Heart right ventricle (tissue), 16 donors: ENCODE measurements around the gene ELAVL3. TPM values are rescaled to one million over a fixed set of nuclear protein-coding genes. Genes with fewer than 3 reads are reported as not detected.
A peak's percentile ranks its signal among the peaks of the same experiment; 100 is the strongest.

Experiments
- ATAC-seq, 8 donors: fragments of 200-7000 bp; cut with Tn5 transposase; one replicate each; pipeline ENCODE4 v1.9.1; 2020; ENCODE audit warnings: mild to moderate bottlenecking in 8 of 8, moderate library complexity in 8 of 8, moderate number of reproducible peaks in 1 of 8
- DNase-seq, 2 donors: peaks; one replicate each; pipeline ENCODE4 v3.0.0-alpha.2; 2020
- H3K27ac ChIP-seq, 10 donors: fragments of 200-600 bp; sonication (generic) in 2 of 10; one replicate each; pipeline versions ENCODE4 v1.5.0 to v1.8.0; 2020 to 2022; ENCODE audit warnings: mild to moderate bottlenecking in 3 of 10
- H3K27me3 ChIP-seq, 7 donors: fragments of 200-600 bp; one replicate each; pipeline ENCODE4 v1.8.0; 2021 to 2022; ENCODE audit warnings: mild to moderate bottlenecking in 2 of 7
- H3K36me3 ChIP-seq, 9 donors: fragments of 200-600 bp; sonication (generic) in 1 of 9; one replicate each; pipeline versions ENCODE4 v1.5.0 to v1.8.0; 2020 to 2022; ENCODE audit warnings: mild to moderate bottlenecking in 2 of 9
- H3K4me1 ChIP-seq, 9 donors: fragments of 200-600 bp; sonication (generic) in 1 of 9; one replicate each; pipeline versions ENCODE4 v1.5.0 to v1.8.0; 2020 to 2022; ENCODE audit warnings: mild to moderate bottlenecking in 4 of 9
- H3K4me3 ChIP-seq, 10 donors: fragments of 200-600 bp; sonication (generic) in 2 of 10; one replicate each; pipeline versions ENCODE4 v1.5.0 to v1.8.0; 2020 to 2022; ENCODE audit warnings: mild to moderate bottlenecking in 7 of 10, moderate library complexity in 2 of 10
- H3K9me3 ChIP-seq, 11 donors: fragments of 200-600 bp in 10 of 11; sonication (generic) in 2 of 11; one replicate each; pipeline versions ENCODE4 v1.5.0 to v1.8.0; 2013 to 2022; ENCODE audit warnings: mild to moderate bottlenecking in 2 of 11, control low read depth in 1 of 11, moderate library complexity in 1 of 11
- WGBS, 2 donors: extraction: QIAGEN DNeasy Blood & Tissue Kit; methylation state at CpG; one replicate each; pipeline ENCODE4 v1.1.7; 2013; ENCODE audit warnings: inconsistent platforms in 1 of 2; 5-methylcytosine and 5-hydroxymethylcytosine counted together
- intact Hi-C, 10 donors: fragments of 100-400 bp; cut with DNase I; formaldehyde crosslinking; loops; one replicate each; pipeline versions ENCODE4 v1.11.1 to v1.14.2; 2022
- polyA plus RNA-seq, 2 donors: library from polyadenylated mRNA; stranded (reverse); fragments of 200-250 nt; gene quantifications; one replicate each; pipeline ENCODE4 v1.2.3, GENCODE V29; 2013
- total RNA-seq, 10 donors: library from RNA; stranded (reverse); fragmentation: NEBNext Ultra II Directional in 3 of 10; extraction: Animal tissue kit (Norgen Biotek cat#: 25700) in 3 of 10; gene quantifications; one replicate each; pipeline versions ENCODE4 v1.2.1 to v1.2.4, GENCODE V29; 2021 to 2023
- TF ChIP-seq, protein P1 (sequence below), 9 donors: fragments of 200-600 bp; sonication (generic) in 2 of 9; IDR thresholded peaks; one replicate each; pipeline versions ENCODE4 v1.5.0 to v1.8.0; 2021 to 2022; ENCODE audit warnings: antibody characterized with exemption in 9 of 9, mild to moderate bottlenecking in 5 of 9, moderate library complexity in 1 of 9
- donor health status: Arrhythmogenic right ventricular cardiomyopathy.
- donor health status: ischemic (EF 13 %, LVEDD 7.1; RV severe dilation, severe dysfunction).
- donor health status: healthy with polysubstance abuse.
- donor health status: DM: no; HTN: yes; CAD: no.
- donor health status: DM: no; HTN: no; CAD: no.
- donor health status: ischemic (EF 25% LVEDD 6.9; RV normal size, moderate dysfunction).
- donor health status: ischemic (EF 25% LVEDD 5.7; RV mildly dilated, moderate dysfunction).
- donor health status: healthy.
- donor health status: DM: yes; HTN: yes; CAD: no.
- donor health status: Ischemic cardiomyopathy.
- donor health status: ischemic (EF 35%, LVEDD 5.7; RV mildly dilated, moderate dysfunction).
- donor health status: nonischemic (EF 11% LVEDD 7.7; RV severe dilation, severe dysfunction).
- donor health status: DM: yes; HTN: yes; CAD: no.
- donor health status: PGD.
- donor health status: ischemic (EF 29% LVEDD 5.4; RV normal size, mild dysfunction).
- donor health status: nonischemic (EF 23%, LVEDD 6.1; RV moderate dilation, normal function).

ELAVL3 gene
- total and polyA plus RNA-seq, 12 donors: 0.07 to 0.44 (median 0.21) TPM; not detected in 3

- H3K27me3 ChIP-seq: no peaks in the 10 kb centered on the region
- H3K4me3 ChIP-seq: no peak overlapping the region
- DNase-seq (no peak), ATAC-seq (no peak)
- no peaks in the 10 kb centered on the region for H3K9me3 ChIP-seq
- peaks cover 0 to 16% (median 11%) of the 10 kb centered on the region in 9 donors for H3K4me1 ChIP-seq
- TF ChIP-seq, protein P1, sequence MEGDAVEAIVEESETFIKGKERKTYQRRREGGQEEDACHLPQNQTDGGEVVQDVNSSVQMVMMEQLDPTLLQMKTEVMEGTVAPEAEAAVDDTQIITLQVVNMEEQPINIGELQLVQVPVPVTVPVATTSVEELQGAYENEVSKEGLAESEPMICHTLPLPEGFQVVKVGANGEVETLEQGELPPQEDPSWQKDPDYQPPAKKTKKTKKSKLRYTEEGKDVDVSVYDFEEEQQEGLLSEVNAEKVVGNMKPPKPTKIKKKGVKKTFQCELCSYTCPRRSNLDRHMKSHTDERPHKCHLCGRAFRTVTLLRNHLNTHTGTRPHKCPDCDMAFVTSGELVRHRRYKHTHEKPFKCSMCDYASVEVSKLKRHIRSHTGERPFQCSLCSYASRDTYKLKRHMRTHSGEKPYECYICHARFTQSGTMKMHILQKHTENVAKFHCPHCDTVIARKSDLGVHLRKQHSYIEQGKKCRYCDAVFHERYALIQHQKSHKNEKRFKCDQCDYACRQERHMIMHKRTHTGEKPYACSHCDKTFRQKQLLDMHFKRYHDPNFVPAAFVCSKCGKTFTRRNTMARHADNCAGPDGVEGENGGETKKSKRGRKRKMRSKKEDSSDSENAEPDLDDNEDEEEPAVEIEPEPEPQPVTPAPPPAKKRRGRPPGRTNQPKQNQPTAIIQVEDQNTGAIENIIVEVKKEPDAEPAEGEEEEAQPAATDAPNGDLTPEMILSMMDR (IDR thresholded peaks at IDR 0.05): no peak
- no peak overlapping the region for H3K27ac ChIP-seq
- intact Hi-C loops: no loop called here
- WGBS, 2 donors: 89 to 93% methylated on average over 6 of the region's 6 CpGs
- H3K36me3 ChIP-seq: peaks cover 0 to 43% (median 9%) of the 10 kb centered on the region in 9 donors
Measured at GRCh38 chr19:11506967-11507366, 26.1 kb upstream of the ELAVL3 start.

DNA sequence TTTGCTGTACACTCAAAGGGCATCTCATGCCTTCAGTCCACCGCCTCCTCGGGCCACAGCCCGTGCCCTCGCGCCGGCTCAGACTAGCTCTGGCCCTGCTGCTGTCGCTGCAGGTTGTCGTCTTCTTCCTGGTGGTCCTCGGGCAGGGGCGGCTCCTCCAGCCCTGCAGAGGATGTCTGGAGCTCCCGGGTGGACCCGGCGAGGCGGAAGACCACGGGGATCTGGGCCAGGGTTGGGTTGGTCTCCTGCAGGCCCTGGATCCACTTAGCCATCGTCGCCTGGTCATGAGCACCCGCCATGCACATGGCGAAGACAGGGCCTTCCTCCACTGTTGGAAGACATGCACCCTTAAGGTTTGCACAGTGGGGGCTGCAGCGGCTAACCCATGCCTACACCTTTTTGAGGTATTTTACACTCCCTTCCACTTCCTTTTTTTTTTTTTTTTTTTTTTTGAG, 25.3 kb upstream of the ELAVL3 start:
- intact Hi-C loops: no loop called here
- peak overlapping the region; percentile 70 to 100 (median 98) for H3K4me3 ChIP-seq
- H3K36me3 ChIP-seq: peaks cover 0 to 35% (median 2%) of the 10 kb centered on the region in 9 donors
- peak overlapping the region; percentile 21 to 99 (median 96) for H3K27ac ChIP-seq
- peaks cover 0 to 16% (median 11%) of the 10 kb centered on the region in 9 donors for H3K4me1 ChIP-seq
- peak; percentile 10 to 48 (median 32) for ATAC-seq
- no peaks in the 10 kb centered on the region for H3K9me3 ChIP-seq
- DNase-seq: peak in 1 of 2 donors; percentile 52
- 28 to 31% methylated on average over 20 of the region's 20 CpGs for WGBS, 2 donors
- H3K27me3 ChIP-seq: no peaks in the 10 kb centered on the region
- TF ChIP-seq, protein P1 (IDR thresholded peaks at IDR 0.05): no peak

DNA sequence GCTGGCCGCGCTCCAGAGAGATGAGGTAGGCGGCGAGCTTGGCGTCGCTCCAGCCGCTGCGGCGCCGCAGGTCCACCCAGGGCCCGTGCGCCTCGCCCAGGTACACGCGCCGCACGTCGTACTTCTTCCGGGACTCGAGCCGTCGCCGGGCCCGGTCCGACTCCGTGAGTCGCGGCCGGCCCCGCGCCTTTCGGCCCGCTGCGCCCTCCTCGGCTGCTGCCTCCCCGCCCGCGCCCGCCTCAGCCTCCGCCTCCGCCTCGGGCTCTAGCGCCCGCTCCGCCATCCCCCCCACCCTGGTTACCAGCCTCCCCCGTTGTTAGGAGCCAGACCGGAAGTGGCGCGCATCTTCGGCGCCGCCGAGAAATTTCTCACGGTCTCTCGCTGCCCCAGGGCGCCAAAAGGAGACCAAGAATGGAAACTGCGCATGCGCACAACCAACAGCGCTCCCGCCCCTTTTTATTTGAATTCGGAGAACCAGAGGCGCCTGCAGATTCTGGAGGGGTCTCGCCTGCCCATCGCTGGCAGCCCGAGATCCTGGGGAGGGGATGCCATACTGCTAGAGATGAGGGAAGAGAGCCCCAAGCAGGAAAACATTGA, 24.8 kb upstream of the ELAVL3 start, which contains the start of gene ZNF653:
TSS of gene ZNF653 (minus strand) at position 336 of the 597 bp plus-strand sequence. CDS start at position 283, 53 bp downstream.
- H3K36me3 ChIP-seq: peaks cover 0 to 30% (median 0%) of the 10 kb centered on the region in 9 donors
- H3K4me1 ChIP-seq: peaks cover 0 to 16% (median 11%) of the 10 kb centered on the region in 9 donors
- ATAC-seq (peak; percentile 76 to 91 (median 88)), DNase-seq (peak; percentile 94)
- no peaks in the 10 kb centered on the region for H3K27me3 ChIP-seq
- intact Hi-C loops: loop anchor here in 3 of 10 donors (1.0 to 2.0 kb wide), 3 partner anchors 23 to 24 kb away; partner anchors contain the start of gene ECSIT (in 2 of the 3)
- TF ChIP-seq, protein P1 (IDR thresholded peaks at IDR 0.05): no peak
- peak within 1 kb of the TSS; percentile 93 to 99 (median 96) for H3K27ac ChIP-seq
- H3K9me3 ChIP-seq: no peaks in the 10 kb centered on the region
- H3K4me3 ChIP-seq: peak within 1 kb of the TSS; percentile 70 to 100 (median 98)
- 0% methylated on average over 48 to 64 of the region's 65 CpGs for WGBS, 2 donors

DNA sequence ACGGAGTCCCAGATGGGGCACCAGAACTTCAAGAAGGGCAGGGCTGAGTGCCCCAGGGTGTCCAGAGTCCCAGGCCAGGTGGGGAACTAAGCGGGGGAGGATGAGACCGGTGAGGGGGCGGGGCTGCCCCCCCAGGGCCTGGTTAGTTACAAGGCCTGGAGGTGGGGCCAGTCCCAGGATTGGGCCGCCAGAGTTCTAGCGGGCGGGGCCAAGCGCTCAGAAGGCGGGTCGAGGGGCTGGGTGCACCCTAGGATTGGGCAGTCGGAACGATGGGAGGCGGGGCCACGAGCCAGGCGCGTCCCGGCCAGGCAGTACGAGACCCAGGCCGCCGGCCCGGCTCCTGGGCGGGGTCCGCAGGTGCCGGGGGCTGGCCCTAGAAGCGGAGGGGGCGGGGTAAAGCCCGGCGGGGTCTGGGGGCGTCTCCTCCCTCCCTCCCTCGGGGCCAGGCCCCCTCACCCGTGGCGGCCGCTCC, 24.2 kb upstream of the ELAVL3 start:
- Histone ChIP-seq H3K4me1 (peaks cover 0 to 16% (median 11%) of the 10 kb centered on the region in 9 donors), H3K4me3 (peak overlapping the region; percentile 70 to 100 (median 98)), H3K27ac (peak overlapping the region; percentile 93 to 99 (median 96)), H3K36me3 (peaks cover 0 to 24% (median 0%) of the 10 kb centered on the region in 9 donors), H3K9me3 (no peaks in the 10 kb centered on the region), H3K27me3 (no peaks in the 10 kb centered on the region)
- peak; percentile 97 to 98 for DNase-seq
- intact Hi-C loops: loop anchor here in 3 of 10 donors (1.0 to 2.0 kb wide), 3 partner anchors 23 to 24 kb away; partner anchors contain the start of gene ECSIT (in 2 of the 3)
- peak; percentile 94 to 97 (median 96) for ATAC-seq
- 0 to 2% methylated on average over 31 to 33 of the region's 33 CpGs for WGBS, 2 donors
- TF ChIP-seq, protein P1 (IDR thresholded peaks at IDR 0.05): no peak
